Endothelial cell of umbilical vein (primary cell): Measurements from ENCODE around the gene QPCT.
"Not testable (repeated sequence)": the region's sequence is repeated elsewhere in the genome, so short reads cannot be mapped to it uniquely, and the experiment has no call there.

Source experiments
- GATA2 ChIP-seq: IDR thresholded peaks from 2 replicates; pipeline ENCODE4 v1.7.0; 2011; ENCODE audit warnings: low read depth, mild to moderate bottlenecking, moderate library complexity, mixed read lengths, low read length; ENCODE audit not compliant: insufficient read length, insufficient read depth
- JUN ChIP-seq: IDR thresholded peaks from 2 replicates; pipeline ENCODE4 v1.6.1; 2011; ENCODE audit warnings: borderline replicate concordance, low read depth; ENCODE audit not compliant: insufficient read length, insufficient read depth

DNA sequence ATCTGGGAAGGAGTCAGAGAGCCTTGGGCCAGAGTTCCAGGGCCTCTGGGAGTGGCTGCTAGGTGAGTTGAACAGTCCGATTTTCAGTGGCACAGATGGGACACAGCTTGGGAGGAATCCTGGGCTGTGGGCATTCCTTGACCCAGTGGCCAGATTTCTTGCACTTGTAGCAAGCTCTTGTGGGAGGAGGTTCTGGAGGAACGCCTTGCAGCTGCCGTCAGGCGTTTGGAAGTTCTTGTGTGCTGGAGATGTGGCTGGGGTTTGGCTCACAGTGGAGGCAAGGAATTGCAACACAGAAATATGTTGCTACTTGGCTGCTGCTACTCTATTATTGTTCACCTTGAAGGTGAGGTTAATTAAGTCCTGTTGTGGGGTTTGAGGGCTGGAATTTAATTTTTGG lies 39.8 kb downstream of the QPCT start:
- TF ChIP-seq JUN, GATA2: not testable (repeated sequence)
